ENCODE data around the gene HSPA12A.

HSPA12A gene

GRCh38 chr10:116627386-116627933 is 114.9 kb downstream of the HSPA12A start:
- no peak for DNase-seq (ENCODE audit: low read depth)

GRCh38 chr10:116626815-116627214 is 115.6 kb downstream of the HSPA12A start:
- DNase-seq (ENCODE audit: low read depth) = no peak

GRCh38 chr10:116625845-116626244 is 116.5 kb downstream of the HSPA12A start:
- DNase-seq (ENCODE audit: low read depth) = no peak

- no peak for DNase-seq (ENCODE audit: low read depth)
Observed at GRCh38 chr10:116621934-116622655, 120.3 kb downstream of the HSPA12A start.

GRCh38 chr10:116621476-116621875 is 120.9 kb downstream of the HSPA12A start:
- no peak for DNase-seq (ENCODE audit: low read depth)
